Loucy (cell line): ENCODE measurements around the gene C3orf18.

Source experiments
- EZH2phosphoT487 ChIP-seq: fragments of 200-600 bp; IDR thresholded peaks from 2 replicates; pipeline ENCODE4 v1.6.1; 2018; ENCODE audit warnings: antibody characterized with exemption, mild to moderate bottlenecking, moderate library complexity, borderline replicate concordance
- TF ChIP-seq, protein P1 (sequence below): fragments of 200-600 bp; sonication (generic); conservative IDR thresholded peaks from 2 replicates; pipeline ENCODE4 v1.5.1; 2014; ENCODE audit warnings: mild to moderate bottlenecking, antibody characterized with exemption, low read length

DNA sequence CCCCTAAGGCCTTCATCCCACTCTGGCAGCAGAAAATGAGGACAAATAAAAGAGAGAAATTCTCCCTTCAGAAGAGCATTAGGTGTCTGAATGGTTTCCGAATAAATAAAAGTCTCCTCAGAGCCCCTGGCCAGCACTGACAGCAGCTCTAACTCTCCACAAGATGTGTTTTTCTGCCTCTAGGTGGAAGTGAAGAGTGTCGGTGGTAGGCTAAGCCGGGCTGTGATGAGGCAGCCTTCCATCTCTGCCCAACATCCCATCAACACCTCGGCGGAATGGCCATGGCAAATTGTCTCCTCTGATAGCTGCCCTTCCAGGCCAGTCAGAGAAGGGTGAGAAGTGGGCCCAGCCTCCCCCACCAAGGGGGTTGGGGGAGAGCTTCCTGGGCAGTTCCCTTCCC, 57.8 kb downstream of the C3orf18 start:
- TF ChIP-seq, protein P1, sequence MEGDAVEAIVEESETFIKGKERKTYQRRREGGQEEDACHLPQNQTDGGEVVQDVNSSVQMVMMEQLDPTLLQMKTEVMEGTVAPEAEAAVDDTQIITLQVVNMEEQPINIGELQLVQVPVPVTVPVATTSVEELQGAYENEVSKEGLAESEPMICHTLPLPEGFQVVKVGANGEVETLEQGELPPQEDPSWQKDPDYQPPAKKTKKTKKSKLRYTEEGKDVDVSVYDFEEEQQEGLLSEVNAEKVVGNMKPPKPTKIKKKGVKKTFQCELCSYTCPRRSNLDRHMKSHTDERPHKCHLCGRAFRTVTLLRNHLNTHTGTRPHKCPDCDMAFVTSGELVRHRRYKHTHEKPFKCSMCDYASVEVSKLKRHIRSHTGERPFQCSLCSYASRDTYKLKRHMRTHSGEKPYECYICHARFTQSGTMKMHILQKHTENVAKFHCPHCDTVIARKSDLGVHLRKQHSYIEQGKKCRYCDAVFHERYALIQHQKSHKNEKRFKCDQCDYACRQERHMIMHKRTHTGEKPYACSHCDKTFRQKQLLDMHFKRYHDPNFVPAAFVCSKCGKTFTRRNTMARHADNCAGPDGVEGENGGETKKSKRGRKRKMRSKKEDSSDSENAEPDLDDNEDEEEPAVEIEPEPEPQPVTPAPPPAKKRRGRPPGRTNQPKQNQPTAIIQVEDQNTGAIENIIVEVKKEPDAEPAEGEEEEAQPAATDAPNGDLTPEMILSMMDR: no peak
- TF ChIP-seq EZH2phosphoT487: no peak
